ENCODE measurements around the gene C2CD4B. TPM values are rescaled to one million over a fixed set of nuclear protein-coding genes. Genes with fewer than 3 reads are reported as not detected.

Gene C2CD4B
- total and polyA plus RNA-seq, 2 of the 13 experiments (the other 11 are each of a cell fraction or from before 2014, with no cell fraction given), result not detected

GRCh38 chr15:62124176-62124972 is 40.7 kb downstream of the C2CD4B start (continued):
- no peak for TF ChIP-seq ZXDC (CRISPR knock-in tag; IDR thresholded peaks at IDR 0.05)
- no peak for TF ChIP-seq SOX6 (IDR thresholded peaks at IDR 0.05)
- peak; percentile 82 for TF ChIP-seq SOX6 (CRISPR knock-in tag; IDR thresholded peaks at IDR 0.05)
- no peak for TF ChIP-seq POGK (CRISPR knock-in tag; conservative IDR thresholded peaks at IDR 0.05)
- TF ChIP-seq TBX3 (IDR thresholded peaks at IDR 0.05; ENCODE audit: borderline replicate concordance), result no peak
- no peak for TF ChIP-seq SRSF4 (IDR thresholded peaks at IDR 0.05; ENCODE audit: low read depth, low read length, poor library complexity, severe bottlenecking)
- peak; percentile 89 for TF ChIP-seq ELF3 (CRISPR knock-in tag; IDR thresholded peaks at IDR 0.05)
- no peak for TF ChIP-seq THAP11 (CRISPR knock-in tag; IDR thresholded peaks at IDR 0.05)
- TF ChIP-seq ZNF678 (CRISPR knock-in tag; IDR thresholded peaks at IDR 0.05), result no peak
- TF ChIP-seq ZNF484 (CRISPR knock-in tag; IDR thresholded peaks at IDR 0.05; ENCODE audit: borderline replicate concordance, low read depth), result no peak
- TF ChIP-seq TCF7 (IDR thresholded peaks at IDR 0.05; ENCODE audit: low read depth), result peak; percentile 21; the same call in 1 of the 2 replicates
- no peak for TF ChIP-seq ZBTB40 (IDR thresholded peaks at IDR 0.05)
- TF ChIP-seq ZBTB40 (CRISPR knock-in tag; IDR thresholded peaks at IDR 0.05), result no peak
- TF ChIP-seq JUN (CRISPR knock-in tag; IDR thresholded peaks at IDR 0.05), result no peak
- TF ChIP-seq EP300 (IDR thresholded peaks at IDR 0.05; ENCODE audit: low read depth in 2 of 2, low read length in 2 of 2), result peak in 1 of 2 experiments; percentile 57; a peak in 1 of 4 replicates
- no peak for TF ChIP-seq EP300 (CRISPR knock-in tag; IDR thresholded peaks at IDR 0.05; ENCODE audit: borderline replicate concordance)
